K562 (cell line): ENCODE data around the gene CDS2. TPM values are rescaled to one million over a fixed set of nuclear protein-coding genes. Genes with fewer than 3 reads are reported as not detected.

Experiments
- HCFC1 ChIP-seq: IDR thresholded peaks from 2 replicates; pipeline ENCODE4 v1.6.1; 2012; ENCODE audit warnings: low read depth, low read length, improper control_type of control experiment
- IFI16 ChIP-seq: fragments of 250-450 bp; sonication (Bioruptor Pico); IDR thresholded peaks from 2 replicates; pipeline ENCODE4 v2.1.2; 2022; ENCODE audit warnings: mild to moderate bottlenecking, inconsistent platforms
- L3MBTL2 ChIP-seq: fragments of 450-650 bp; IDR thresholded peaks from 2 replicates; pipeline ENCODE4 v1.6.1; 2016; ENCODE audit warnings: mild to moderate bottlenecking, moderate library complexity
- MAFK ChIP-seq: IDR thresholded peaks from 2 replicates; pipeline ENCODE4 v1.6.1; 2011; ENCODE audit warnings: low read length, improper control_type of control experiment
- NFE2 ChIP-seq: IDR thresholded peaks from 2 replicates; pipeline ENCODE4 v1.6.1; 2014; ENCODE audit warnings: antibody characterized with exemption, low read depth
- RAD51 ChIP-seq: fragments of 450-650 bp; IDR thresholded peaks from 2 replicates; pipeline ENCODE4 v1.7.1; 2016; ENCODE audit warnings: low read depth, mild to moderate bottlenecking, borderline replicate concordance
- TBL1XR1 ChIP-seq, 2 experiments: IDR thresholded peaks; 2 replicates each; pipeline ENCODE4 v1.6.1; 2012; ENCODE audit warnings: improper control_type of control experiment in 2 of 2, low read length in 2 of 2, mild to moderate bottlenecking in 1 of 2
- ZFP30 ChIP-seq: fragments of 250-450 bp; sonication (Bioruptor Pico); IDR thresholded peaks from 2 replicates; pipeline ENCODE4 v1.8.0; 2022; ENCODE audit warnings: moderate library complexity, mild to moderate bottlenecking, inconsistent platforms, borderline replicate concordance
- ZKSCAN8 ChIP-seq: fragments of 200-800 bp; sonication (Bioruptor generic); IDR thresholded peaks from 2 replicates; pipeline ENCODE4 v1.6.1; 2016; ENCODE audit warnings: missing genetic modification characterization, missing compliant biosample characterization
- ZNF316 ChIP-seq: fragments of 450-650 bp; IDR thresholded peaks from 2 replicates; pipeline ENCODE4 v1.6.1; 2016
- polyA plus RNA-seq, 8 experiments: library from polyadenylated mRNA; depleted of rRNA in 4 of 8; stranded (reverse) in 5 of 8; unstranded in 3 of 8; fragments of >200 nt; fragmentation: Nextera tagmentation in 2 of 8; fragmentation: Illumina TruSeq in 1 of 8; extraction: Ambion mirVana in 2 of 8; extraction: Trizol in 1 of 8; gene quantifications; 2 replicates each; pipeline versions ENCODE4 v1.2.1 to v1.2.3, GENCODE V29; 2011 to 2014; ENCODE audit warnings: inconsistent platforms in 1 of 8, missing spikeins in 1 of 8
- total RNA-seq, 7 experiments: library from RNA; depleted of rRNA in 6 of 7; stranded (reverse); fragments of >200 nt in 6 of 7; fragmentation: Illumina TruSeq in 2 of 7; extraction: Trizol in 2 of 7; gene quantifications; 2 replicates each; pipeline versions ENCODE4 v1.2.1 to v1.2.3, GENCODE V29; 2011 to 2021; ENCODE audit warnings: low replicate concordance in 1 of 7
- TF ChIP-seq, protein P1 (sequence below): fragments of 250-450 bp; sonication (Bioruptor Pico); IDR thresholded peaks from 2 replicates; pipeline ENCODE4 v1.4.0; 2020; ENCODE audit warnings: mild to moderate bottlenecking, moderate library complexity
- TF ChIP-seq, protein P2 (sequence below): fragments of 450-650 bp; IDR thresholded peaks from 2 replicates; pipeline ENCODE4 v1.6.1; 2016; ENCODE audit warnings: mild to moderate bottlenecking, moderate library complexity

CDS2 gene
- total and polyA plus RNA-seq, 9 of the 15 experiments (the other 6 are each of a cell fraction or from before 2014, with no cell fraction given), result 6.4 to 46.4 (median 12.2) TPM

- TF ChIP-seq, protein P1, sequence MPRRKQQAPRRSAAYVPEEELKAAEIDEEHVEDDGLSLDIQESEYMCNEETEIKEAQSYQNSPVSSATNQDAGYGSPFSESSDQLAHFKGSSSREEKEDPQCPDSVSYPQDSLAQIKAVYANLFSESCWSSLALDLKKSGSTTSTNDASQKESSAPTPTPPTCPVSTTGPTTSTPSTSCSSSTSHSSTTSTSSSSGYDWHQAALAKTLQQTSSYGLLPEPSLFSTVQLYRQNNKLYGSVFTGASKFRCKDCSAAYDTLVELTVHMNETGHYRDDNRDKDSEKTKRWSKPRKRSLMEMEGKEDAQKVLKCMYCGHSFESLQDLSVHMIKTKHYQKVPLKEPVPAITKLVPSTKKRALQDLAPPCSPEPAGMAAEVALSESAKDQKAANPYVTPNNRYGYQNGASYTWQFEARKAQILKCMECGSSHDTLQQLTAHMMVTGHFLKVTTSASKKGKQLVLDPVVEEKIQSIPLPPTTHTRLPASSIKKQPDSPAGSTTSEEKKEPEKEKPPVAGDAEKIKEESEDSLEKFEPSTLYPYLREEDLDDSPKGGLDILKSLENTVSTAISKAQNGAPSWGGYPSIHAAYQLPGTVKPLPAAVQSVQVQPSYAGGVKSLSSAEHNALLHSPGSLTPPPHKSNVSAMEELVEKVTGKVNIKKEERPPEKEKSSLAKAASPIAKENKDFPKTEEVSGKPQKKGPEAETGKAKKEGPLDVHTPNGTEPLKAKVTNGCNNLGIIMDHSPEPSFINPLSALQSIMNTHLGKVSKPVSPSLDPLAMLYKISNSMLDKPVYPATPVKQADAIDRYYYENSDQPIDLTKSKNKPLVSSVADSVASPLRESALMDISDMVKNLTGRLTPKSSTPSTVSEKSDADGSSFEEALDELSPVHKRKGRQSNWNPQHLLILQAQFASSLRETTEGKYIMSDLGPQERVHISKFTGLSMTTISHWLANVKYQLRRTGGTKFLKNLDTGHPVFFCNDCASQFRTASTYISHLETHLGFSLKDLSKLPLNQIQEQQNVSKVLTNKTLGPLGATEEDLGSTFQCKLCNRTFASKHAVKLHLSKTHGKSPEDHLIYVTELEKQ (CRISPR knock-in tag), result no peak
- TF ChIP-seq, protein P2, sequence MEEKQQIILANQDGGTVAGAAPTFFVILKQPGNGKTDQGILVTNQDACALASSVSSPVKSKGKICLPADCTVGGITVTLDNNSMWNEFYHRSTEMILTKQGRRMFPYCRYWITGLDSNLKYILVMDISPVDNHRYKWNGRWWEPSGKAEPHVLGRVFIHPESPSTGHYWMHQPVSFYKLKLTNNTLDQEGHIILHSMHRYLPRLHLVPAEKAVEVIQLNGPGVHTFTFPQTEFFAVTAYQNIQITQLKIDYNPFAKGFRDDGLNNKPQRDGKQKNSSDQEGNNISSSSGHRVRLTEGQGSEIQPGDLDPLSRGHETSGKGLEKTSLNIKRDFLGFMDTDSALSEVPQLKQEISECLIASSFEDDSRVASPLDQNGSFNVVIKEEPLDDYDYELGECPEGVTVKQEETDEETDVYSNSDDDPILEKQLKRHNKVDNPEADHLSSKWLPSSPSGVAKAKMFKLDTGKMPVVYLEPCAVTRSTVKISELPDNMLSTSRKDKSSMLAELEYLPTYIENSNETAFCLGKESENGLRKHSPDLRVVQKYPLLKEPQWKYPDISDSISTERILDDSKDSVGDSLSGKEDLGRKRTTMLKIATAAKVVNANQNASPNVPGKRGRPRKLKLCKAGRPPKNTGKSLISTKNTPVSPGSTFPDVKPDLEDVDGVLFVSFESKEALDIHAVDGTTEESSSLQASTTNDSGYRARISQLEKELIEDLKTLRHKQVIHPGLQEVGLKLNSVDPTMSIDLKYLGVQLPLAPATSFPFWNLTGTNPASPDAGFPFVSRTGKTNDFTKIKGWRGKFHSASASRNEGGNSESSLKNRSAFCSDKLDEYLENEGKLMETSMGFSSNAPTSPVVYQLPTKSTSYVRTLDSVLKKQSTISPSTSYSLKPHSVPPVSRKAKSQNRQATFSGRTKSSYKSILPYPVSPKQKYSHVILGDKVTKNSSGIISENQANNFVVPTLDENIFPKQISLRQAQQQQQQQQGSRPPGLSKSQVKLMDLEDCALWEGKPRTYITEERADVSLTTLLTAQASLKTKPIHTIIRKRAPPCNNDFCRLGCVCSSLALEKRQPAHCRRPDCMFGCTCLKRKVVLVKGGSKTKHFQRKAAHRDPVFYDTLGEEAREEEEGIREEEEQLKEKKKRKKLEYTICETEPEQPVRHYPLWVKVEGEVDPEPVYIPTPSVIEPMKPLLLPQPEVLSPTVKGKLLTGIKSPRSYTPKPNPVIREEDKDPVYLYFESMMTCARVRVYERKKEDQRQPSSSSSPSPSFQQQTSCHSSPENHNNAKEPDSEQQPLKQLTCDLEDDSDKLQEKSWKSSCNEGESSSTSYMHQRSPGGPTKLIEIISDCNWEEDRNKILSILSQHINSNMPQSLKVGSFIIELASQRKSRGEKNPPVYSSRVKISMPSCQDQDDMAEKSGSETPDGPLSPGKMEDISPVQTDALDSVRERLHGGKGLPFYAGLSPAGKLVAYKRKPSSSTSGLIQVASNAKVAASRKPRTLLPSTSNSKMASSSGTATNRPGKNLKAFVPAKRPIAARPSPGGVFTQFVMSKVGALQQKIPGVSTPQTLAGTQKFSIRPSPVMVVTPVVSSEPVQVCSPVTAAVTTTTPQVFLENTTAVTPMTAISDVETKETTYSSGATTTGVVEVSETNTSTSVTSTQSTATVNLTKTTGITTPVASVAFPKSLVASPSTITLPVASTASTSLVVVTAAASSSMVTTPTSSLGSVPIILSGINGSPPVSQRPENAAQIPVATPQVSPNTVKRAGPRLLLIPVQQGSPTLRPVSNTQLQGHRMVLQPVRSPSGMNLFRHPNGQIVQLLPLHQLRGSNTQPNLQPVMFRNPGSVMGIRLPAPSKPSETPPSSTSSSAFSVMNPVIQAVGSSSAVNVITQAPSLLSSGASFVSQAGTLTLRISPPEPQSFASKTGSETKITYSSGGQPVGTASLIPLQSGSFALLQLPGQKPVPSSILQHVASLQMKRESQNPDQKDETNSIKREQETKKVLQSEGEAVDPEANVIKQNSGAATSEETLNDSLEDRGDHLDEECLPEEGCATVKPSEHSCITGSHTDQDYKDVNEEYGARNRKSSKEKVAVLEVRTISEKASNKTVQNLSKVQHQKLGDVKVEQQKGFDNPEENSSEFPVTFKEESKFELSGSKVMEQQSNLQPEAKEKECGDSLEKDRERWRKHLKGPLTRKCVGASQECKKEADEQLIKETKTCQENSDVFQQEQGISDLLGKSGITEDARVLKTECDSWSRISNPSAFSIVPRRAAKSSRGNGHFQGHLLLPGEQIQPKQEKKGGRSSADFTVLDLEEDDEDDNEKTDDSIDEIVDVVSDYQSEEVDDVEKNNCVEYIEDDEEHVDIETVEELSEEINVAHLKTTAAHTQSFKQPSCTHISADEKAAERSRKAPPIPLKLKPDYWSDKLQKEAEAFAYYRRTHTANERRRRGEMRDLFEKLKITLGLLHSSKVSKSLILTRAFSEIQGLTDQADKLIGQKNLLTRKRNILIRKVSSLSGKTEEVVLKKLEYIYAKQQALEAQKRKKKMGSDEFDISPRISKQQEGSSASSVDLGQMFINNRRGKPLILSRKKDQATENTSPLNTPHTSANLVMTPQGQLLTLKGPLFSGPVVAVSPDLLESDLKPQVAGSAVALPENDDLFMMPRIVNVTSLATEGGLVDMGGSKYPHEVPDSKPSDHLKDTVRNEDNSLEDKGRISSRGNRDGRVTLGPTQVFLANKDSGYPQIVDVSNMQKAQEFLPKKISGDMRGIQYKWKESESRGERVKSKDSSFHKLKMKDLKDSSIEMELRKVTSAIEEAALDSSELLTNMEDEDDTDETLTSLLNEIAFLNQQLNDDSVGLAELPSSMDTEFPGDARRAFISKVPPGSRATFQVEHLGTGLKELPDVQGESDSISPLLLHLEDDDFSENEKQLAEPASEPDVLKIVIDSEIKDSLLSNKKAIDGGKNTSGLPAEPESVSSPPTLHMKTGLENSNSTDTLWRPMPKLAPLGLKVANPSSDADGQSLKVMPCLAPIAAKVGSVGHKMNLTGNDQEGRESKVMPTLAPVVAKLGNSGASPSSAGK, result peak; percentile 77
- no peak for TF ChIP-seq TBL1XR1 (IDR thresholded peaks at IDR 0.05; ENCODE audit: low read length in 2 of 2)
- peak; percentile 36; the same call in 1 of the 2 replicates for TF ChIP-seq RAD51
- no peak for TF ChIP-seq ZFP30
- peak; percentile 66; the same call in 1 of the 2 replicates for TF ChIP-seq L3MBTL2
- 0 out of 2 replicates have a peak, but pooled peaks have one; percentile 22 for TF ChIP-seq MAFK
- peak; percentile 39; the same call in 1 of the 2 replicates for TF ChIP-seq NFE2
- 0 out of 2 replicates have a peak, but pooled peaks have one; percentile 23 for TF ChIP-seq ZNF316
- no peak for TF ChIP-seq IFI16 (CRISPR knock-in tag)
- TF ChIP-seq ZKSCAN8 (CRISPR knock-in tag), result no peak
- TF ChIP-seq HCFC1, result no peak
These were observed 23.6 kb downstream of the CDS2 start (continued) for GRCh38 chr20:5150226-5151076.
